Measurements from ENCODE around the gene NRSN2.

DNA sequence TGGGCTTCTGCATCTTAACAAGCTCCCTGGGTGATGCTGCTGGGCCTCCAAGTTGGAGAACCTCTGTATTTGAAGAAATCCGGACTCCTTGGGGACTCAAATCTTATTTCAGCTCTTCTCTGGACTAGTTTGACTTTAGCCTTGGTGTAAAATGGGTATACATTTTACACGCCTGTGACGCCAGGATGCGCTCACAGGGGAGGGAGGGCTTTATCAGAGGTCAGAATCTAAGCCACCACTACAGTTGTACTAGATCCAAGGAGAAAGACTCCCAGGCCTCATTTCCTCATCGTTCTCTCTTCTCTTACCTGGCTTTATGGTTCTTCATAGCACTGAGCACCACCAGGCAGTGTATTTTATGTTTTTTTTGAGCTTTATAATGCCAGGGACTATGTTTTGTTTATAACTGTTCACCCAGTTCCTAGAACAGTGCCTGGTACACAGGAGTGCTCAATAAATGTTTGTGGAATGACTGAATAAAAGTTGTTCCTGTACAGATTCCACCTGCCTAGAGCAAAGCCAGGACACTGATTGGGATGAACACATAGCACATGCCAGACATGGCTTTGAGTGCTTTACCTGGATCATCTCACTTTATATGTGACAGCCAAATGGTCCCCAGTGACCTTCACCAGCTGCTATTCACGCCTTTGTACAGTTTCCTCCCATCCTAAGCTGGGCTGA lies 56.1 kb downstream of the NRSN2 start:
- TF ChIP-seq, protein P1, sequence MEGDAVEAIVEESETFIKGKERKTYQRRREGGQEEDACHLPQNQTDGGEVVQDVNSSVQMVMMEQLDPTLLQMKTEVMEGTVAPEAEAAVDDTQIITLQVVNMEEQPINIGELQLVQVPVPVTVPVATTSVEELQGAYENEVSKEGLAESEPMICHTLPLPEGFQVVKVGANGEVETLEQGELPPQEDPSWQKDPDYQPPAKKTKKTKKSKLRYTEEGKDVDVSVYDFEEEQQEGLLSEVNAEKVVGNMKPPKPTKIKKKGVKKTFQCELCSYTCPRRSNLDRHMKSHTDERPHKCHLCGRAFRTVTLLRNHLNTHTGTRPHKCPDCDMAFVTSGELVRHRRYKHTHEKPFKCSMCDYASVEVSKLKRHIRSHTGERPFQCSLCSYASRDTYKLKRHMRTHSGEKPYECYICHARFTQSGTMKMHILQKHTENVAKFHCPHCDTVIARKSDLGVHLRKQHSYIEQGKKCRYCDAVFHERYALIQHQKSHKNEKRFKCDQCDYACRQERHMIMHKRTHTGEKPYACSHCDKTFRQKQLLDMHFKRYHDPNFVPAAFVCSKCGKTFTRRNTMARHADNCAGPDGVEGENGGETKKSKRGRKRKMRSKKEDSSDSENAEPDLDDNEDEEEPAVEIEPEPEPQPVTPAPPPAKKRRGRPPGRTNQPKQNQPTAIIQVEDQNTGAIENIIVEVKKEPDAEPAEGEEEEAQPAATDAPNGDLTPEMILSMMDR (conservative IDR thresholded peaks at IDR 0.05) = no peak
- no peak for TF ChIP-seq ZFX (IDR thresholded peaks at IDR 0.05)

Data from C4-2B (cell line).